HG02610 (cell line): Measurements from ENCODE around the gene TBX4.

Source experiments
- ATAC-seq: cut with Tn5 transposase; IDR thresholded peaks from one replicate; pipeline ENCODE4 v1.9.1; 2021; ENCODE audit warnings: mild to moderate bottlenecking, moderate library complexity; ENCODE audit not compliant: unreplicated experiment

Gene TBX4

GRCh38 chr17:61453566-61454380 is 1.6 kb downstream of the TBX4 start:
- no peak for ATAC-seq

- ATAC-seq, result no peak
Measured at GRCh38 chr17:61454381-61455323, 2.4 kb downstream of the TBX4 start.

GRCh38 chr17:61455324-61456060 is 3.3 kb downstream of the TBX4 start:
- ATAC-seq, result no peak

- ATAC-seq, result no peak
Measured at GRCh38 chr17:61456061-61456681, 3.9 kb downstream of the TBX4 start.

- ATAC-seq, result no peak
Measured at GRCh38 chr17:61456688-61457225, 4.5 kb downstream of the TBX4 start.

- ATAC-seq, result no peak
Measured at GRCh38 chr17:61457226-61457983, 5.2 kb downstream of the TBX4 start.

- ATAC-seq, result no peak
Measured at GRCh38 chr17:61458000-61458399, 5.8 kb downstream of the TBX4 start.

GRCh38 chr17:61458421-61459141 is 6.4 kb downstream of the TBX4 start:
- no peak for ATAC-seq

- no peak for ATAC-seq
Measured at GRCh38 chr17:61459142-61459809, 7.1 kb downstream of the TBX4 start.

- ATAC-seq, result no peak
Measured at GRCh38 chr17:61459939-61460718, 7.9 kb downstream of the TBX4 start.

GRCh38 chr17:61460796-61461585 is 8.8 kb downstream of the TBX4 start:
- ATAC-seq, result no peak

GRCh38 chr17:61461586-61461966 is 9.4 kb downstream of the TBX4 start:
- ATAC-seq, result no peak

- no peak for ATAC-seq
Measured at GRCh38 chr17:61461967-61462718, 9.9 kb downstream of the TBX4 start.

- no peak for ATAC-seq
Measured at GRCh38 chr17:61462719-61463315, 10.6 kb downstream of the TBX4 start.

GRCh38 chr17:61463316-61464129 is 11.3 kb downstream of the TBX4 start:
- no peak for ATAC-seq
